ENCODE data around the gene PALM. TPM values are rescaled to one million over a fixed set of nuclear protein-coding genes. Genes with fewer than 3 reads are reported as not detected.
"Not testable (repeated sequence)": the region's sequence is repeated elsewhere in the genome, so short reads cannot be mapped to it uniquely, and the experiment has no call there.

PALM gene
- total RNA-seq, 1 donor from 2014 or later: 13.9 TPM

- peaks cover 15% of the 10 kb centered on the region for H3K4me1 Mint-ChIP-seq
- H3F3A ChIP-seq (ENCODE audit: low read depth): peaks cover 11% of the 10 kb centered on the region
- H3K9ac ChIP-seq: no peak overlapping the region
- H2AFZ ChIP-seq (replicated peaks): no peak overlapping the region
- H3K27me3 Mint-ChIP-seq (ENCODE audit: insufficient read depth, low read depth): peaks cover 5% of the 10 kb centered on the region
- peaks cover 30% of the 10 kb centered on the region for H3K79me2 ChIP-seq (ENCODE audit: low read depth)
- H4K20me1 ChIP-seq (ENCODE audit: low read depth): peaks cover 28% of the 10 kb centered on the region
- H3K4me1 ChIP-seq: peaks cover 12% of the 10 kb centered on the region
- TF ChIP-seq EZH2phosphoT487 (IDR thresholded peaks at IDR 0.05): no peak
- TF ChIP-seq CTCF (IDR thresholded peaks at IDR 0.05): peak; percentile 93
- H3K4me3 ChIP-seq: no peak overlapping the region
- H3K27ac ChIP-seq: no peak overlapping the region
- no peaks in the 10 kb centered on the region for H3K9me3 ChIP-seq (ENCODE audit: low read depth)
- no peaks in the 10 kb centered on the region for H3K36me3 ChIP-seq
- H3K27ac Mint-ChIP-seq: no peak overlapping the region
- H3K4me2 ChIP-seq: no peak overlapping the region
- H3K9me3 Mint-ChIP-seq: peaks cover 8% of the 10 kb centered on the region
- peak overlapping the region; percentile 86 for H3K4me3 Mint-ChIP-seq
- peak; percentile 95 for DNase-seq (ENCODE audit: low spot score)
- H3K27me3 ChIP-seq: peaks cover 7% of the 10 kb centered on the region
- H3K36me3 Mint-ChIP-seq: no peaks in the 10 kb centered on the region
These were observed 43.8 kb upstream of the PALM start for GRCh38 chr19:664913-665443.

GRCh38 chr19:666985-667573, 41.7 kb upstream of the PALM start:
- not testable (repeated sequence) for H3K9me3 ChIP-seq (ENCODE audit: low read depth); H3K4me1 Mint-ChIP-seq; H3K4me3 ChIP-seq; DNase-seq (ENCODE audit: low spot score); H3K4me2 ChIP-seq; H4K20me1 ChIP-seq (ENCODE audit: low read depth); H3K27ac Mint-ChIP-seq; H3K27ac ChIP-seq; H3K4me3 Mint-ChIP-seq; H3K27me3 ChIP-seq; H3K4me1 ChIP-seq; H3K27me3 Mint-ChIP-seq (ENCODE audit: insufficient read depth, low read depth); H3K79me2 ChIP-seq (ENCODE audit: low read depth); H3K9me3 Mint-ChIP-seq; H3K9ac ChIP-seq; H3K36me3 ChIP-seq; H3K36me3 Mint-ChIP-seq; H2AFZ ChIP-seq (replicated peaks)
- H3F3A ChIP-seq (ENCODE audit: low read depth): peaks cover 11% of the 10 kb centered on the region

DNA sequence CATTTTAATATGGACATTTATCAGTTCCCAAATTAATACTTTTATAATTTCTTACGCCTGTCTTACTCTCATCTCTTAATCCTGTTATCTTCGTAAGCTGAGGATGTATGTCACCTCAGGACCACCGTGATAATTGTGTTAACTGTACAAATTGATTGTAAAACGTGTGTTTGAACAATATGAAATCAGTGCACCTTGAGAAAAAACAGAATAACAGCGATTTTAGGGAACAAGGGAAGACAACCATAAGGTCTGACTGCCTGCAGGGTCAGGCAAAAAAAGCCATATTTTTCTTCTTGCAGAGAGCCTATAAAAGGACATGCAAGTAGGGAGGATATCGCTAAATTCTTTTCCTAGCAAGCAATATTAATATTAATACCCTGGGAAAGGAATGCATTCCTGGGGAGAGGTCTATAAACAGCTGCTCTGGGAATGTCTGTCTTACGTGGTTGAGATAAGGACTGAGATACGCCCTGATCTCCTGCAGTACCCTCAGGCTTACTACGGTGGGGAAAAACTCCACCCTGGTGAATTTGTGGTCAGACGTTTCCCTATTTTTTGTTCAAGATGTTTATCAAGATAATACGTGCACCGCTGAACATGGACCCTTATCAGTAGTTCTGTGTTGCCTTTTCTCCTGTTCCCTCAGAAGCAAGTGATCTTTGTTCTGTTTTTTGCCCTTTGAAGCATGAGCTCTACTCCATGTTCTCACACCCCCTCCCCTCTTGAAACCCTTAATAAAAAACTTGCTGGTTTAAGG, 39.9 kb upstream of the PALM start:
- not testable (repeated sequence) for H3K9me3 ChIP-seq (ENCODE audit: low read depth); H3K27ac ChIP-seq; H2AFZ ChIP-seq (replicated peaks); H3K79me2 ChIP-seq (ENCODE audit: low read depth); H3K4me3 ChIP-seq; H3K4me2 ChIP-seq; H3K36me3 Mint-ChIP-seq; H4K20me1 ChIP-seq (ENCODE audit: low read depth); H3F3A ChIP-seq (ENCODE audit: low read depth); H3K36me3 ChIP-seq; H3K4me3 Mint-ChIP-seq; DNase-seq (ENCODE audit: low spot score); H3K4me1 Mint-ChIP-seq; H3K4me1 ChIP-seq; H3K9me3 Mint-ChIP-seq; H3K9ac ChIP-seq; H3K27me3 Mint-ChIP-seq (ENCODE audit: insufficient read depth, low read depth); H3K27me3 ChIP-seq; H3K27ac Mint-ChIP-seq

DNA sequence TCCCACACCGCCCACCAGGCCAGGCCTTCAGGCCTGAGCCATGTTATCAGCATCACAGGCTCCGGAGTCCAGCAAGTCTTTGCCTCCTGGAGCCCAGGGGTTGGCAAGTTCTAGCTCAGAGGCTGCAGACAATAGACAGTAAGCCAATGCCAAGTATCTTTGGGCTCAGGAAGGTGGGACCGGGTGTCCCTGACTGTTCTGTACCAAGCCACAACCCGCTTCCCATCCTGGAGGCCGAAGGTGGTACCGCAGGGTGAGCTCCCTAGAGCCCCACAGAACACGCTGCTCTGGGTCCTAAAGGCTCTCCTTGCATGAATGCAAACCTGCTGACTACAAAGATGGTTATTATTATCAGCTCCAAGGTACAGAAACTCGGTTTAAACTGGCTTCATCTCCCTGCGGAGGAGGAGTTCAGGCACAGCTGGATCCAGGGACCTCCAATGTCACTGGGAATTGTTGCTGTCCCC, 38.1 kb upstream of the PALM start:
- no peaks in the 10 kb centered on the region for H3K4me1 ChIP-seq
- H3K36me3 ChIP-seq: no peaks in the 10 kb centered on the region
- TF ChIP-seq CTCF (IDR thresholded peaks at IDR 0.05) (peak; percentile 10), EZH2phosphoT487 (IDR thresholded peaks at IDR 0.05) (no peak)
- no peak overlapping the region for H3K4me3 ChIP-seq
- no peaks in the 10 kb centered on the region for H3K9me3 ChIP-seq (ENCODE audit: low read depth)
- no peak overlapping the region for H2AFZ ChIP-seq (replicated peaks)
- Mint-ChIP-seq H3K4me3 (no peak overlapping the region), H3K9me3 (peaks cover 5% of the 10 kb centered on the region), H3K36me3 (no peaks in the 10 kb centered on the region), H3K27ac (no peak overlapping the region), H3K27me3 (ENCODE audit: insufficient read depth, low read depth) (peaks cover 10% of the 10 kb centered on the region), H3K4me1 (peaks cover 6% of the 10 kb centered on the region)
- no peak overlapping the region for H3K27ac ChIP-seq
- no peaks in the 10 kb centered on the region for H3K79me2 ChIP-seq (ENCODE audit: low read depth)
- peaks cover 5% of the 10 kb centered on the region for H3F3A ChIP-seq (ENCODE audit: low read depth)
- no peak overlapping the region for H3K4me2 ChIP-seq
- peaks cover 15% of the 10 kb centered on the region for H3K27me3 ChIP-seq
- H4K20me1 ChIP-seq (ENCODE audit: low read depth): no peaks in the 10 kb centered on the region
- H3K9ac ChIP-seq: no peak overlapping the region
- no peak for DNase-seq (ENCODE audit: low spot score)
